HL-60 (cell line): ENCODE data around the gene NOC4L.

Experiments used
- CTCF ChIP-seq: IDR thresholded peaks from one replicate; pipeline ENCODE4 v1.5.1; 2011; ENCODE audit warnings: low read length, control low read depth, inconsistent platforms; ENCODE audit not compliant: insufficient read depth
- GABPA ChIP-seq: IDR thresholded peaks from 2 replicates; pipeline ENCODE4 v1.6.1; 2012; ENCODE audit warnings: low read depth
- POLR2AphosphoS5 ChIP-seq: IDR thresholded peaks from 2 replicates; pipeline ENCODE4 v1.6.1; 2012; ENCODE audit warnings: low read depth

GRCh38 chr12:132125736-132126135 is 18.5 kb upstream of the NOC4L start:
- TF ChIP-seq CTCF, result no peak
- TF ChIP-seq GABPA, result no peak
- TF ChIP-seq POLR2AphosphoS5, result no peak
